Fibroblast of lung (primary cell): Measurements from ENCODE around the gene PSTPIP2.

Experiments
- CTCF ChIP-seq, 2 donors: IDR thresholded peaks in 1 of 2; conservative IDR thresholded peaks in 1 of 2; 1 replicate in 1 of 2; 2 replicates in 1 of 2; pipeline ENCODE4 v1.5.1; 2011 to 2012; ENCODE audit warnings: low read length in 2 of 2, control low read depth in 1 of 2, inconsistent platforms in 1 of 2, low read depth in 1 of 2, mild to moderate bottlenecking in 1 of 2
- EZH2 ChIP-seq: IDR thresholded peaks from 2 replicates; pipeline ENCODE4 v1.5.1; 2012; ENCODE audit warnings: low read length, control low read depth, mild to moderate bottlenecking; ENCODE audit errors: missing control alignments

- TF ChIP-seq CTCF (conservative IDR thresholded peaks at IDR 0.05 in 1 of 2, IDR thresholded peaks at IDR 0.05 in 1 of 2; ENCODE audit: low read depth in 1 of 2, low read length in 2 of 2): no peak
- no peak for TF ChIP-seq EZH2
Observed at GRCh38 chr18:46098616-46098933, 26.5 kb upstream of the PSTPIP2 start.
